Esophagus muscularis mucosa (tissue), 4 donors: Measurements from ENCODE around the gene LIME1. TPM values are rescaled to one million over a fixed set of nuclear protein-coding genes. Genes with fewer than 3 reads are reported as not detected.
A peak's percentile ranks its signal among the peaks of the same experiment; 100 is the strongest.

Experiments
- DNase-seq: peaks from one replicate; pipeline ENCODE4 v3.0.0-alpha.2; 2017; ENCODE audit errors: extremely low spot score
- H3K27ac ChIP-seq, 4 donors: fragments of 200-600 bp; sonication (generic); replicated peaks in 1 of 4; 1 replicate in 3 of 4; 2 replicates in 1 of 4; pipeline ENCODE4 v1.5.1; 2016 to 2019; ENCODE audit warnings: mild to moderate bottlenecking in 1 of 4
- H3K27me3 ChIP-seq, 4 donors: fragments of 200-600 bp; sonication (generic); one replicate each; pipeline versions ENCODE4 v1.5.1 to v1.6.0; 2016 to 2019
- H3K36me3 ChIP-seq, 4 donors: fragments of 200-600 bp; sonication (generic); one replicate each; pipeline ENCODE4 v1.5.1; 2016 to 2019
- H3K4me1 ChIP-seq, 4 donors: fragments of 200-600 bp; sonication (generic); one replicate each; pipeline ENCODE4 v1.5.1; 2016 to 2019
- H3K4me3 ChIP-seq, 4 donors: fragments of 200-600 bp; sonication (generic); 1 replicate in 2 of 4; 2 replicates in 2 of 4; pipeline ENCODE4 v1.5.1; 2016 to 2019; ENCODE audit warnings: mild to moderate bottlenecking in 4 of 4, moderate library complexity in 1 of 4
- H3K9me3 ChIP-seq, 4 donors: fragments of 200-600 bp; sonication (generic); 1 replicate in 3 of 4; 2 replicates in 1 of 4; pipeline ENCODE4 v1.5.1; 2016 to 2019
- CTCF ChIP-seq, 3 experiments: fragments of 200-600 bp in 2 of 3; fragments of 450-650 bp in 1 of 3; sonication (generic) in 2 of 3; IDR thresholded peaks; one replicate each; pipeline ENCODE4 v1.5.1; 2017 to 2019; ENCODE audit warnings: antibody characterized with exemption in 3 of 3, mild to moderate bottlenecking in 2 of 3, moderate library complexity in 1 of 3
- EP300 ChIP-seq: sonication (generic); formaldehyde crosslinking; IDR thresholded peaks from one replicate; pipeline ENCODE4 v1.6.1; 2017; ENCODE audit warnings: antibody characterized with exemption
- POLR2A ChIP-seq: fragments of 450-650 bp; IDR thresholded peaks from one replicate; pipeline ENCODE4 v1.6.1; 2017; ENCODE audit warnings: antibody characterized with exemption, moderate library complexity, mild to moderate bottlenecking, low read depth
- POLR2AphosphoS5 ChIP-seq, 2 donors: sonication (generic); formaldehyde crosslinking; IDR thresholded peaks; one replicate each; pipeline ENCODE4 v1.6.1; 2017; ENCODE audit warnings: antibody characterized with exemption in 2 of 2
- WGBS: methylation state at CpG from one replicate; pipeline ENCODE4 v1.1.5; 2018; 5-methylcytosine and 5-hydroxymethylcytosine counted together
- intact Hi-C: fragments of 100-400 bp; cut with DNase I; formaldehyde crosslinking; loops from one replicate; pipeline ENCODE4 v1.15.1; 2023
- total RNA-seq, 4 donors: library from RNA; depleted of rRNA; stranded (reverse); fragments of >200 nt; gene quantifications; one replicate each; pipeline versions ENCODE4 v1.1.0 to v1.2.1, GENCODE V29; 2016

LIME1 gene
- total RNA-seq, 4 donors from 2014 or later: 9.4 to 15.4 (median 10.9) TPM

DNA sequence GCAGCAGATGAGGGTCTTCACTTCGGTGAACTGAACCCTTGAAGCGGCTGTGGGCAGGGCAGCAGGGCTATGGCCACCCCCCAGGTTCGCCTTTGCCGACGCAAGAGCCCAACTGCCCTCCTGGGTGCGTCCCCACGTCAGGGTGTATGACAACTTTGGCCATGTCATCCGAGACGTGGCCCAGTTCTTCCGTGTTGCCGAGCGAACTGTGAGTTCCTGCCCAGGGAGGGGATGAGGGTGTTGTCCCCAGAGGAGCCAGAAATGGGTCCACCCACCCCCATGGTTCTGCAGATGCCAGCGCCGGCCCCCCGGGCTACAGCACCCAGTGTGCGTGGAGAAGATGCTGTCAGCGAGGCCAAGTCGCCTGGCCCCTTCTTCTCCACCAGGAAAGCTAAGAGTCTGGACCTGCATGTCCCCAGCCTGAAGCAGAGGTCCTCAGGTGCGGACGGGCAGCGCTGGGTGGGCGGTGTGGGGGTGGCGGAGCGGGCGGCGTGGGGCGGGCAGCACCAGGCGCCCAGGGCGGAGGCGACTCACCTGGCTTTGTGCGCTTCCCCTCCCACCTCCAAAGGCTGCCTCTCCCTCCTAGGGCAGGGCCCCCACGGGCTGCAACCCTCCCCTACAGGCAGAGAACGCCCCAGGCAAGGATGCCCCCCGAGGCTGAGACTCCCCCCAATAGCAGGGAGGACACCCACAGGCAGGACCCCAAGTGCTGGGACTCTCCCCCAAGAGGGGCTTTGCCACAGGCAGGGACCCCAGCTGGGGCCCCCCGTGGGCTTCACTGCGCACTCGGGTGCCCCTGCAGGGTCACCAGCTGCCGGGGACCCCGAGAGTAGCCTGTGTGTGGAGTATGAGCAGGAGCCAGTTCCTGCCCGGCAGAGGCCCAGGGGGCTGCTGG is 46.2 kb upstream of the LIME1 start:
- TF ChIP-seq POLR2A: no peak
- peak in 1 of 2 donors; percentile 7 for TF ChIP-seq POLR2AphosphoS5 (IDR thresholded peaks at IDR 0.05)
- Histone ChIP-seq H3K27me3 (no peaks in the 10 kb centered on the region), H3K27ac (peak overlapping the region in 1 of 4 donors; percentile 32), H3K9me3 (no peaks in the 10 kb centered on the region), H3K36me3 (peaks cover 7 to 30% (median 24%) of the 10 kb centered on the region in 4 donors), H3K4me3 (no peak overlapping the region), H3K4me1 (peaks cover 43 to 66% (median 62%) of the 10 kb centered on the region in 4 donors)
- 85% methylated on average over 16 of the region's 40 CpGs for WGBS
- no peak for DNase-seq
- intact Hi-C loops: no loop called here

DNA sequence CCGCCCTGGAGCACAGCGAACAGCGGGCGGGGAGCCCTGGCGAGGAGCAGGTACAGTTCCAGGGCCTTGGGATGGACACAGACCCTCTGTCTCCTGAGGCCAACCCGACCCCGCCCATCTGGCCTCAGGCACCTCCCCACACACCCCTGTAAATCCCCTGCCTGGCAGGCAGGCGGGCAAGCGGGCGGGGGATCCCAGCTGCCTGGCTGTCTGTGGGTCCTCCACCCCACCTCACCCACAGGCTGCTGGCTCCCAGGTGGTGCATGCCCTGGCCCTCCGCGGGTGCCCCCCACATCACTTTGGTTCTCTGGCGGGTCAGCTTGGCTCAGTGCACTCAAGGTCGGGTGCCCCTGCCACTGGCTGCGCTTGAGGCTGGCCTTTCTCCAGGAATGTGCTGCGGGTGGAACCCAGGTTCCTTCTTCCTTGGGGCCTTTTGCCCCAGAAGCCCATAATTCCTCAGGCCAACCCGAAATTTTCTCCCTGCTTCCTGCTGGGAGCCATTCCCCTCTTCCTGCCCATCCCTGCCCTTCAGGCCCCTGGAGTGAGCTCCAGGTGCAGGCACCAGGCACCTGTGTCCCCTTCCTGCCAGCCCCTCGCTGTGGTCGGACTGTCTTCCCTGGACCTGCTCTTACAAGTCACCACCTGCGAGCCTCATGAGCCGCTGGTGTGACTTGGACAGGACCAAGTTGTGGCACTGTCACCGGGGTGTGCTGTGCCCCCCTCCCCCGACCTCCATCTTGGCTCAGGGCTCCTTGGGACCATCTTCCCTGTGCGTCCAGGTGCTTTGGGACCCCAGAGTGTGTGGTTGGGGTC is 45.4 kb upstream of the LIME1 start:
- peak in 1 of 2 donors; percentile 10 for TF ChIP-seq POLR2AphosphoS5 (IDR thresholded peaks at IDR 0.05)
- no peak for TF ChIP-seq POLR2A
- TF ChIP-seq EP300: no peak
- TF ChIP-seq CTCF (IDR thresholded peaks at IDR 0.05): no peak
- Histone ChIP-seq H3K4me3 (no peak overlapping the region), H3K36me3 (peaks cover 7 to 38% (median 32%) of the 10 kb centered on the region in 4 donors), H3K4me1 (peaks cover 43 to 66% (median 60%) of the 10 kb centered on the region in 4 donors), H3K27ac (peak overlapping the region in 3 of 4 donors; percentile 32 to 55 (median 42)), H3K27me3 (no peaks in the 10 kb centered on the region), H3K9me3 (no peaks in the 10 kb centered on the region)
- WGBS: 87% methylated on average over 12 of the region's 24 CpGs
- no peak for DNase-seq
- intact Hi-C loops: no loop called here

DNA sequence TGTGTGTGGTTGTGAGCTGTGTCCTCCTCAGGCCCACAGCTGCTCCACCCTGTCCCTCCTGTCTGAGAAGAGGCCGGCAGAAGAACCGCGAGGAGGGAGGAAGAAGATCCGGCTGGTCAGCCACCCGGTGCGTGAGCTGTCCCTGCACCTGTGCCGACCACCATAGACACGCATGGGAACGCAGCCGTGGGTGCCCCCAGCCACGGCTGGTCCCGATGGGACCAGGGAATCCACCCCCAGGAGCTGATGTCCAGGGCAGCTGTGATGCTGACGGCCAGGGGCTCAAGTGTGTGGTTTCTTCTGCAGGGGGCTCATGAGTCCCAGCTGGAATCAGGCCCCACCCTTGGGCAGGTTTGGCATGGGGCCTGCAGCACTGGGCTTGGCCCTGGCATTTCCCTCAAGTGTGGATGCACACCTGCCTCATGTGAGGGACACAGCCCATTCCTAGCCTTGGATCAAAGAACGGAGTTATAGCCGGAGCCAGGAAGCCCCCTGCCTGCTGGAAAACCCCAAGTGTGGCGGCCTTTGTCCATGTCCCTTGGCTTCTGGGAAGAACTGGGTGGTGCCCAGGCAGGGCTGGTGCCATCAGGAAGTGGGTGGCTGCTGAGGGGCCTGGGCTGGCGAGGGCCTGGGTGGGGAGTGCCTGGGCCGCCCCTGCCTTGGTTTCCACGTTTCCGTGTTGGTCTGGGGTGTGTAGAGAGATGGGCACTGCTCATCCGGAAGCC is 44.6 kb upstream of the LIME1 start:
- Histone ChIP-seq H3K9me3 (no peaks in the 10 kb centered on the region), H3K27ac (peak overlapping the region in 3 of 4 donors; percentile 32 to 55 (median 42)), H3K4me3 (no peak overlapping the region), H3K4me1 (peaks cover 43 to 66% (median 60%) of the 10 kb centered on the region in 4 donors), H3K36me3 (peaks cover 7 to 45% (median 32%) of the 10 kb centered on the region in 4 donors), H3K27me3 (no peaks in the 10 kb centered on the region)
- no peak for TF ChIP-seq POLR2A
- TF ChIP-seq CTCF (IDR thresholded peaks at IDR 0.05): no peak
- TF ChIP-seq POLR2AphosphoS5 (IDR thresholded peaks at IDR 0.05): no peak
- no peak for TF ChIP-seq EP300
- 83% methylated on average over 16 of the region's 21 CpGs for WGBS
- intact Hi-C loops: no loop called here
- DNase-seq: no peak

- Histone ChIP-seq H3K9me3 (no peaks in the 10 kb centered on the region), H3K36me3 (peaks cover 7 to 51% (median 32%) of the 10 kb centered on the region in 4 donors), H3K4me3 (no peak overlapping the region), H3K27ac (peak overlapping the region in 3 of 4 donors; percentile 32 to 55 (median 42)), H3K4me1 (peaks cover 43 to 66% (median 60%) of the 10 kb centered on the region in 4 donors), H3K27me3 (no peaks in the 10 kb centered on the region)
- DNase-seq: no peak
- intact Hi-C loops: no loop called here
- no peak for TF ChIP-seq CTCF (IDR thresholded peaks at IDR 0.05)
- TF ChIP-seq POLR2AphosphoS5 (IDR thresholded peaks at IDR 0.05): peak in 1 of 2 donors; percentile 3
- 64% methylated on average over 17 of the region's 20 CpGs for WGBS
Observed at GRCh38 chr20:63692436-63693082, 43.9 kb upstream of the LIME1 start.
